Measurements from ENCODE around the gene PEX13. TPM values are rescaled to one million over a fixed set of nuclear protein-coding genes. Genes with fewer than 3 reads are reported as not detected.
"Not testable (repeated sequence)": the region's sequence is repeated elsewhere in the genome, so short reads cannot be mapped to it uniquely, and the experiment has no call there.

The PEX13 gene
- total RNA-seq, 4 donors from 2014 or later = 13.6 to 30.1 (median 23.2) TPM

GRCh38 chr2:61009355-61009754 is 8.2 kb upstream of the PEX13 start:
- DNase-seq (ENCODE audit: low spot score) = no peak
- no peak for TF ChIP-seq CTCF (IDR thresholded peaks at IDR 0.05)
- no peak for ATAC-seq (ENCODE audit: low FRiP score)

- DNase-seq (ENCODE audit: low spot score) = no peak
- TF ChIP-seq CTCF (IDR thresholded peaks at IDR 0.05) = no peak
- no peak for ATAC-seq (ENCODE audit: low FRiP score)
Measured at GRCh38 chr2:61011678-61012077, 5.8 kb upstream of the PEX13 start.

GRCh38 chr2:61012303-61012702 is 5.2 kb upstream of the PEX13 start:
- DNase-seq (ENCODE audit: low spot score) = not testable (repeated sequence)
- peak; percentile 42 for ATAC-seq (ENCODE audit: low FRiP score)

GRCh38 chr2:61013382-61013781 is 4.1 kb upstream of the PEX13 start:
- DNase-seq (ENCODE audit: low spot score) (no peak), ATAC-seq (ENCODE audit: low FRiP score) (no peak)
- TF ChIP-seq CTCF (IDR thresholded peaks at IDR 0.05) = no peak

- DNase-seq (ENCODE audit: low spot score) (no peak), ATAC-seq (ENCODE audit: low FRiP score) (no peak)
- TF ChIP-seq CTCF (IDR thresholded peaks at IDR 0.05) = no peak
Measured at GRCh38 chr2:61014763-61015162, 2.8 kb upstream of the PEX13 start.

- no peak for TF ChIP-seq CTCF (IDR thresholded peaks at IDR 0.05)
- ATAC-seq (ENCODE audit: low FRiP score) (no peak), DNase-seq (ENCODE audit: low spot score) (no peak)
Measured at GRCh38 chr2:61015976-61016375, 1.5 kb upstream of the PEX13 start.

GRCh38 chr2:61016392-61017002 is 1.0 kb upstream of the PEX13 start:
- DNase-seq (ENCODE audit: low spot score) (no peak), ATAC-seq (ENCODE audit: low FRiP score) (no peak)
- TF ChIP-seq CTCF (IDR thresholded peaks at IDR 0.05) = no peak
